Measurements from ENCODE around the gene PDZK1.

PDZK1 gene

DNA sequence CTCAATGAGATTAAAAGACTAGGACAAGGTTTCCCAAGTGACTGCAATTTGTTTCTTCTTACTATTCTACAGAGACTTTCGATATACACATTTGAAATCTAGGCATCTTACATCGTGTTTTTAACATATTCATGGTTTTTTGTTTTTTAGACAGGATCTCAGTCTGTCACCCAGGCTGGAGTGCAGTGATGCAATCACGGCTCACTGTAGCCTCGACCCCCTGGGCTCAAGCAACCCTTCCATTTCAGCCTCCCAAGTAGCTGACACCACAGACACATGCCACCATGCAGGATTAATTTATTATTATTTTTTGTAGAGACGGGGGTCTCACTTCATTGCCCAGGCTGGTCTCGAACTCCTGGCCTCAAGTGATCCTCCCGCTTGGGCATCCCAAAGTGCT, 1.5 kb downstream of the PDZK1 start:
- Histone ChIP-seq H4K20me1 (ENCODE audit: insufficient read depth, low read length, poor library complexity, severe bottlenecking) (no peaks in the 10 kb centered on the region), H3K27me3 (ENCODE audit: insufficient read depth, low read length, poor library complexity, severe bottlenecking) (no peaks in the 10 kb centered on the region), H3K79me2 (ENCODE audit: insufficient read depth, low read length) (no peaks in the 10 kb centered on the region), H3K9ac (ENCODE audit: low read depth, low read length, poor library complexity, severe bottlenecking) (no peak overlapping the region), H3K4me2 (ENCODE audit: low read depth, low read length, poor library complexity, severe bottlenecking) (no peak overlapping the region), H3K9me3 (ENCODE audit: insufficient read depth, low read depth, low read length) (no peaks in the 10 kb centered on the region), H3K4me3 (ENCODE audit: low read length, poor library complexity, severe bottlenecking) (no peak overlapping the region), H3F3A (ENCODE audit: low read depth) (no peaks in the 10 kb centered on the region), H3K4me1 (ENCODE audit: insufficient read depth, low read length, poor library complexity, severe bottlenecking) (no peaks in the 10 kb centered on the region), H3K36me3 (ENCODE audit: insufficient read depth, low read length) (no peaks in the 10 kb centered on the region), H3K9me2 (replicated peaks; ENCODE audit: low read depth, low read length) (no peaks in the 10 kb centered on the region), H2AFZ (ENCODE audit: low read length) (no peak overlapping the region)
- TF ChIP-seq, protein P1, sequence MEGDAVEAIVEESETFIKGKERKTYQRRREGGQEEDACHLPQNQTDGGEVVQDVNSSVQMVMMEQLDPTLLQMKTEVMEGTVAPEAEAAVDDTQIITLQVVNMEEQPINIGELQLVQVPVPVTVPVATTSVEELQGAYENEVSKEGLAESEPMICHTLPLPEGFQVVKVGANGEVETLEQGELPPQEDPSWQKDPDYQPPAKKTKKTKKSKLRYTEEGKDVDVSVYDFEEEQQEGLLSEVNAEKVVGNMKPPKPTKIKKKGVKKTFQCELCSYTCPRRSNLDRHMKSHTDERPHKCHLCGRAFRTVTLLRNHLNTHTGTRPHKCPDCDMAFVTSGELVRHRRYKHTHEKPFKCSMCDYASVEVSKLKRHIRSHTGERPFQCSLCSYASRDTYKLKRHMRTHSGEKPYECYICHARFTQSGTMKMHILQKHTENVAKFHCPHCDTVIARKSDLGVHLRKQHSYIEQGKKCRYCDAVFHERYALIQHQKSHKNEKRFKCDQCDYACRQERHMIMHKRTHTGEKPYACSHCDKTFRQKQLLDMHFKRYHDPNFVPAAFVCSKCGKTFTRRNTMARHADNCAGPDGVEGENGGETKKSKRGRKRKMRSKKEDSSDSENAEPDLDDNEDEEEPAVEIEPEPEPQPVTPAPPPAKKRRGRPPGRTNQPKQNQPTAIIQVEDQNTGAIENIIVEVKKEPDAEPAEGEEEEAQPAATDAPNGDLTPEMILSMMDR (conservative IDR thresholded peaks at IDR 0.05; ENCODE audit: low read length) = no peak
- TF ChIP-seq EZH2phosphoT487 (IDR thresholded peaks at IDR 0.05; ENCODE audit: borderline replicate concordance) = no peak

DNA sequence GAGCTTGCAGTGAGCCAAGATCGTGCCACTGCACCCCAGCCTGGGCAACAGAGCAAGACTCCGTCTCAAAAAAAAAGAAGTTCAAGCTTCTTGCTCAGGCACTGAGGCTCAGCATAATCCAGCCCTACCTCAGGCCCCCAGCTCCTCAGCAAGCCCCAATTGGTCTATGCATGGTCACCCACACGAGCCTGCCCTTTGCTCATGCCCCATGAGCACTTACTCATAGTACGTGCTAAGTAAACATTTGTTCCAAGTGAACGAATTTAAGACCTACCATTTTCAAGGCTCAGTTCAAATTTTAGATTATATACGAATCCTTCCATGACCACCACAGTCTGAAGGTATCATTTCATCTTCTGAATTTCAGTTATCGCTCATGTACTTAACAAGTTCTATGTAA, 4.3 kb downstream of the PDZK1 start:
- no peak for TF ChIP-seq EZH2phosphoT487 (IDR thresholded peaks at IDR 0.05; ENCODE audit: borderline replicate concordance)
- H3K9me2 ChIP-seq (replicated peaks; ENCODE audit: low read depth, low read length) = no peaks in the 10 kb centered on the region
- H3K9ac ChIP-seq (ENCODE audit: low read depth, low read length, poor library complexity, severe bottlenecking) = no peak overlapping the region
- H3K36me3 ChIP-seq (ENCODE audit: insufficient read depth, low read length) = no peaks in the 10 kb centered on the region
- H2AFZ ChIP-seq (ENCODE audit: low read length) = no peak overlapping the region
- no peaks in the 10 kb centered on the region for H3K27me3 ChIP-seq (ENCODE audit: insufficient read depth, low read length, poor library complexity, severe bottlenecking)
- no peak overlapping the region for H3K4me2 ChIP-seq (ENCODE audit: low read depth, low read length, poor library complexity, severe bottlenecking)
- no peaks in the 10 kb centered on the region for H3K9me3 ChIP-seq (ENCODE audit: insufficient read depth, low read depth, low read length)
- no peaks in the 10 kb centered on the region for H3K79me2 ChIP-seq (ENCODE audit: insufficient read depth, low read length)
- H3F3A ChIP-seq (ENCODE audit: low read depth) = no peaks in the 10 kb centered on the region
- H3K4me1 ChIP-seq (ENCODE audit: insufficient read depth, low read length, poor library complexity, severe bottlenecking) = no peaks in the 10 kb centered on the region
- no peaks in the 10 kb centered on the region for H4K20me1 ChIP-seq (ENCODE audit: insufficient read depth, low read length, poor library complexity, severe bottlenecking)
- H3K4me3 ChIP-seq (ENCODE audit: low read length, poor library complexity, severe bottlenecking) = no peak overlapping the region

DNA sequence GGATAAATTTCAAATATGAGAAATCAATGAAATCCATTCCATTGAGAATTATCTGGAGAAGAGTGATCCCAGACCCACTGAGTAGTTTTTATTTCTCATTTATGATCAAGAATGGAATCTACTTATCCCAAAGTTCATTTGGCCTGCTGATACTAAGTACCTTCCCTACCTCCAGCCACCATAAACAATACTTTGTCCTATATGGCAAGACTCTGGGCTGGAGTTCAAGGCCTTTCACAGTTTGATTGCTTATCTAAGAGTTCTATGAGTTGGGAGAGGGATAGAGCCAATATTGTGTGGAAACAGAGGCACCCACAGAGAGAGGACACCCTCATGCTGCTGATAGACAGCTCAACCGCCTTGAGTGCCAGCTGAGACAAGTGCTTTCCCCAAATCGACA, 5.1 kb downstream of the PDZK1 start:
- H3K9ac ChIP-seq (ENCODE audit: low read depth, low read length, poor library complexity, severe bottlenecking) = no peak overlapping the region
- H3K9me3 ChIP-seq (ENCODE audit: insufficient read depth, low read depth, low read length) = no peaks in the 10 kb centered on the region
- no peak overlapping the region for H3K4me3 ChIP-seq (ENCODE audit: low read length, poor library complexity, severe bottlenecking)
- no peak overlapping the region for H2AFZ ChIP-seq (ENCODE audit: low read length)
- no peaks in the 10 kb centered on the region for H3F3A ChIP-seq (ENCODE audit: low read depth)
- H3K4me1 ChIP-seq (ENCODE audit: insufficient read depth, low read length, poor library complexity, severe bottlenecking) = no peaks in the 10 kb centered on the region
- H3K79me2 ChIP-seq (ENCODE audit: insufficient read depth, low read length) = no peaks in the 10 kb centered on the region
- H4K20me1 ChIP-seq (ENCODE audit: insufficient read depth, low read length, poor library complexity, severe bottlenecking) = no peaks in the 10 kb centered on the region
- H3K36me3 ChIP-seq (ENCODE audit: insufficient read depth, low read length) = no peaks in the 10 kb centered on the region
- H3K27me3 ChIP-seq (ENCODE audit: insufficient read depth, low read length, poor library complexity, severe bottlenecking) = no peaks in the 10 kb centered on the region
- no peak overlapping the region for H3K4me2 ChIP-seq (ENCODE audit: low read depth, low read length, poor library complexity, severe bottlenecking)
- no peak for TF ChIP-seq EZH2phosphoT487 (IDR thresholded peaks at IDR 0.05; ENCODE audit: borderline replicate concordance)
- TF ChIP-seq, protein P1 (conservative IDR thresholded peaks at IDR 0.05; ENCODE audit: low read length) = no peak
- no peaks in the 10 kb centered on the region for H3K9me2 ChIP-seq (replicated peaks; ENCODE audit: low read depth, low read length)

DNA sequence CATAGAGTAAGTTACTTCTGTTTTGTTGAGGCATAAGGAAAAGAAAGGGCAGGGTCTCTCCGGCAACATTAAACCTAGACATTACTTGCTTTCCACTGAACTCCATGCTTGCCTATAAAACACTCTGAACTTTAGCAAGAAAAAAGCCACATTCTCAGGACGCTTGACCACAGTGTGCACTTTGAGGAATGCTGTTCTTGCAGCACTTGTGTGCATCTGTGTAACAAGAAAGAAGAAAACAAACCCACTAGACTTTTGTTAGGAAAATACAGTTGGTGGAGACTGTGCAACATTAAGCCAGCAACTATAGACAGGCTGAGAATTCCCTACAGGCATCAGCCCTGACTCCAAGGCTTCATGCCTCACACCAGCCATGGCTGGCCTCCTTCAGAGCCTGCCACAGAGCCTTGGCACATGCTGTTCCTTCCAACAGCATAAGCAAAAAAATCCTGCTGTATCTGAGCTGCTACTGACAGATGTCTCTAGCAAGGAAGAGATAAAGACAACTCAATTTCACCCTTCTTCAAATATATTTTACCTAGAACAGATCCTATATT, 5.8 kb downstream of the PDZK1 start:
- TF ChIP-seq, protein P1 (conservative IDR thresholded peaks at IDR 0.05; ENCODE audit: low read length) = no peak
- TF ChIP-seq EZH2phosphoT487 (IDR thresholded peaks at IDR 0.05; ENCODE audit: borderline replicate concordance) = no peak
- no peak overlapping the region for H3K4me2 ChIP-seq (ENCODE audit: low read depth, low read length, poor library complexity, severe bottlenecking)
- no peaks in the 10 kb centered on the region for H3K9me2 ChIP-seq (replicated peaks; ENCODE audit: low read depth, low read length)
- no peaks in the 10 kb centered on the region for H3K27me3 ChIP-seq (ENCODE audit: insufficient read depth, low read length, poor library complexity, severe bottlenecking)
- H3F3A ChIP-seq (ENCODE audit: low read depth) = no peaks in the 10 kb centered on the region
- no peaks in the 10 kb centered on the region for H3K9me3 ChIP-seq (ENCODE audit: insufficient read depth, low read depth, low read length)
- H3K4me3 ChIP-seq (ENCODE audit: low read length, poor library complexity, severe bottlenecking) = no peak overlapping the region
- H3K36me3 ChIP-seq (ENCODE audit: insufficient read depth, low read length) = no peaks in the 10 kb centered on the region
- no peaks in the 10 kb centered on the region for H3K79me2 ChIP-seq (ENCODE audit: insufficient read depth, low read length)
- no peaks in the 10 kb centered on the region for H4K20me1 ChIP-seq (ENCODE audit: insufficient read depth, low read length, poor library complexity, severe bottlenecking)
- no peaks in the 10 kb centered on the region for H3K4me1 ChIP-seq (ENCODE audit: insufficient read depth, low read length, poor library complexity, severe bottlenecking)
- H3K9ac ChIP-seq (ENCODE audit: low read depth, low read length, poor library complexity, severe bottlenecking) = no peak overlapping the region
- no peak overlapping the region for H2AFZ ChIP-seq (ENCODE audit: low read length)

Measured in Loucy (cell line).